Measurements from ENCODE around the gene ICAM1. TPM values are rescaled to one million over a fixed set of nuclear protein-coding genes. Genes with fewer than 3 reads are reported as not detected.
"Not testable (repeated sequence)": the region's sequence is repeated elsewhere in the genome, so short reads cannot be mapped to it uniquely, and the experiment has no call there.

The ICAM1 gene
- total RNA-seq, 1 experiment from 2014 or later = 23.8 TPM

DNA sequence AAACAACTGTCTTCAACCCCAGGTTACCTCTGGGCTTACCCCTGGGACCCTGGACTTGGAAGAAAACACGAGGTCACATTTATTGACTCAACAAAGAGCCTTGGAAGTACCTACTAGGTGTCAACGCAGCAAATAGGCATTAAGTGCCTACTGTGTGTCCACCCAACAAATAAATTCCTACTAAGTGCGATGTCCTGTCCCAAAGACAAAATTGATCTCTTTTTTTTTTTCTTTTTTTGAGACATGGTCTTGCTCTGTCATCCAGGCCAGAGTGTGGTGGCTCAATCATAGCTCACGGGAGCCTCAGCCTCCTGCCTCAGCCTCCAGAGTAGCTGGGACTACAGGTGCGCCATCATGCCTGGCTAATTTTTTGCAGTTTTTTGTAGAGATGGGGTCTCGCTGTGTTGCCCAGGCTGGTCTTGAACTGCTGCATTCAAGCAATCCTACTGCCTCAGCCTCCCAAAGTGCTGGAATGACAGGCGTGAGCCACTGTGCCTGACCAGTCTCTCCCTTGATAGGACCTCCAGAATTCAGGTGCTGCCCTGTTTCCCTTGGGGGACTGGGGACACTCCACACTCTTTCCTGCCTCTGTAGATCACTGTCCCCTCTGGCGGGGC is 39.2 kb upstream of the ICAM1 start:
- TF ChIP-seq, protein P1, sequence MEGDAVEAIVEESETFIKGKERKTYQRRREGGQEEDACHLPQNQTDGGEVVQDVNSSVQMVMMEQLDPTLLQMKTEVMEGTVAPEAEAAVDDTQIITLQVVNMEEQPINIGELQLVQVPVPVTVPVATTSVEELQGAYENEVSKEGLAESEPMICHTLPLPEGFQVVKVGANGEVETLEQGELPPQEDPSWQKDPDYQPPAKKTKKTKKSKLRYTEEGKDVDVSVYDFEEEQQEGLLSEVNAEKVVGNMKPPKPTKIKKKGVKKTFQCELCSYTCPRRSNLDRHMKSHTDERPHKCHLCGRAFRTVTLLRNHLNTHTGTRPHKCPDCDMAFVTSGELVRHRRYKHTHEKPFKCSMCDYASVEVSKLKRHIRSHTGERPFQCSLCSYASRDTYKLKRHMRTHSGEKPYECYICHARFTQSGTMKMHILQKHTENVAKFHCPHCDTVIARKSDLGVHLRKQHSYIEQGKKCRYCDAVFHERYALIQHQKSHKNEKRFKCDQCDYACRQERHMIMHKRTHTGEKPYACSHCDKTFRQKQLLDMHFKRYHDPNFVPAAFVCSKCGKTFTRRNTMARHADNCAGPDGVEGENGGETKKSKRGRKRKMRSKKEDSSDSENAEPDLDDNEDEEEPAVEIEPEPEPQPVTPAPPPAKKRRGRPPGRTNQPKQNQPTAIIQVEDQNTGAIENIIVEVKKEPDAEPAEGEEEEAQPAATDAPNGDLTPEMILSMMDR (conservative IDR thresholded peaks at IDR 0.05) = no peak
- no peak for TF ChIP-seq EZH2 (IDR thresholded peaks at IDR 0.05; ENCODE audit: low read depth)
- H3K27ac ChIP-seq = no peak overlapping the region
- ChIA-PET CTCF (interaction anchor here (0.7 kb wide), 1 partner anchor 18 kb away, joined by 4 read pairs; no protein-coding TSS in a partner anchor), POLR2A (ENCODE audit: unreplicated experiment) (interaction anchor here (0.6 kb wide), 1 partner anchor 40 kb away, joined by 3 read pairs; no protein-coding TSS in a partner anchor)
- H3K4me2 ChIP-seq = peak overlapping the region; percentile 84
- TSS peak; percentile 83 for BruUV-seq (replicated peaks)
- peak overlapping the region; percentile 71 for H3K4me3 ChIP-seq
- no peaks in the 10 kb centered on the region for H4K20me1 ChIP-seq (ENCODE audit: insufficient read depth)
- no peaks in the 10 kb centered on the region for H3K9me3 ChIP-seq (ENCODE audit: insufficient read depth, low read depth)
- DNase-seq = no peak
- peaks cover 16% of the 10 kb centered on the region for H3F3A ChIP-seq (ENCODE audit: insufficient read depth, low read depth)
- no peaks in the 10 kb centered on the region for H3K27me3 ChIP-seq (ENCODE audit: insufficient read depth, low read depth)
- intact Hi-C loops (cut with micrococcal nuclease; ENCODE audit: unreplicated experiment) = loop anchor here (5.0 kb wide), 1 partner anchor 39 kb away; the partner anchor contains the start of gene DNMT1
- H3K4me1 ChIP-seq (replicated peaks; ENCODE audit: insufficient read depth) = 0 out of 2 replicates have a peak, but pooled peaks cover 7% of the 10 kb centered on the region
- no peaks in the 10 kb centered on the region for H3K9me2 ChIP-seq (ENCODE audit: insufficient read depth)
- no peaks in the 10 kb centered on the region for H3K36me3 ChIP-seq (ENCODE audit: low read depth)
- H3K79me2 ChIP-seq (ENCODE audit: low read depth) = no peaks in the 10 kb centered on the region
- no peak overlapping the region for H2AFZ ChIP-seq

GRCh38 chr19:10233946-10234345 is 37.0 kb upstream of the ICAM1 start:
- ChIA-PET CTCF (no interaction called here), POLR2A (ENCODE audit: unreplicated experiment) (no interaction called here)
- TF ChIP-seq, protein P1 (conservative IDR thresholded peaks at IDR 0.05) = no peak
- TF ChIP-seq EZH2 (IDR thresholded peaks at IDR 0.05; ENCODE audit: low read depth) = no peak
- Histone ChIP-seq H4K20me1 (ENCODE audit: insufficient read depth) (no peaks in the 10 kb centered on the region), H3K9me3 (ENCODE audit: insufficient read depth, low read depth) (no peaks in the 10 kb centered on the region), H3K4me3 (no peak overlapping the region), H3K27ac (no peak overlapping the region), H3K9me2 (ENCODE audit: insufficient read depth) (no peaks in the 10 kb centered on the region), H3K4me1 (replicated peaks; ENCODE audit: insufficient read depth) (peaks cover 14% of the 10 kb centered on the region; the same call in 1 of the 2 replicates), H3F3A (ENCODE audit: insufficient read depth, low read depth) (peaks cover 11% of the 10 kb centered on the region), H3K79me2 (ENCODE audit: low read depth) (no peaks in the 10 kb centered on the region), H3K27me3 (ENCODE audit: insufficient read depth, low read depth) (no peaks in the 10 kb centered on the region), H2AFZ (no peak overlapping the region), H3K36me3 (ENCODE audit: low read depth) (no peaks in the 10 kb centered on the region), H3K4me2 (no peak overlapping the region)
- peak in 1 of 2 experiments; percentile 22 for DNase-seq
- no TSS peak for BruUV-seq (replicated peaks)
- intact Hi-C loops (cut with micrococcal nuclease; ENCODE audit: unreplicated experiment) = loop anchor here (5.0 kb wide), 1 partner anchor 42 kb away; the partner anchor contains the start of gene DNMT1

- no peak overlapping the region for H3K4me3 ChIP-seq
- ChIA-PET CTCF (no interaction called here), POLR2A (ENCODE audit: unreplicated experiment) (interaction anchor here (0.6 kb wide), 2 partner anchors 15 to 131 kb away, joined by 3 read pairs; no protein-coding TSS in a partner anchor)
- H3K4me2 ChIP-seq = no peak overlapping the region
- peaks cover 11% of the 10 kb centered on the region for H3F3A ChIP-seq (ENCODE audit: insufficient read depth, low read depth)
- no peak overlapping the region for H3K27ac ChIP-seq
- TF ChIP-seq, protein P1 (conservative IDR thresholded peaks at IDR 0.05) = no peak
- no peak for TF ChIP-seq EZH2 (IDR thresholded peaks at IDR 0.05; ENCODE audit: low read depth)
- intact Hi-C loops (cut with micrococcal nuclease; ENCODE audit: unreplicated experiment) = no loop called here
- peaks cover 11% of the 10 kb centered on the region; the same call in 1 of the 2 replicates for H3K4me1 ChIP-seq (replicated peaks; ENCODE audit: insufficient read depth)
- H3K79me2 ChIP-seq (ENCODE audit: low read depth) = no peaks in the 10 kb centered on the region
- H3K9me3 ChIP-seq (ENCODE audit: insufficient read depth, low read depth) = no peaks in the 10 kb centered on the region
- no peak overlapping the region for H2AFZ ChIP-seq
- no TSS peak for BruUV-seq (replicated peaks)
- H3K9me2 ChIP-seq (ENCODE audit: insufficient read depth) = no peaks in the 10 kb centered on the region
- H4K20me1 ChIP-seq (ENCODE audit: insufficient read depth) = no peaks in the 10 kb centered on the region
- no peaks in the 10 kb centered on the region for H3K36me3 ChIP-seq (ENCODE audit: low read depth)
- peak in 1 of 2 experiments; percentile 5 for DNase-seq
- H3K27me3 ChIP-seq (ENCODE audit: insufficient read depth, low read depth) = no peaks in the 10 kb centered on the region
These were observed 35.9 kb upstream of the ICAM1 start for GRCh38 chr19:10235003-10235402.

GRCh38 chr19:10235409-10235808 is 35.5 kb upstream of the ICAM1 start:
- H3K9me3 ChIP-seq (ENCODE audit: insufficient read depth, low read depth); H3K79me2 ChIP-seq (ENCODE audit: low read depth); intact Hi-C loops (cut with micrococcal nuclease; ENCODE audit: unreplicated experiment); H3K27me3 ChIP-seq (ENCODE audit: insufficient read depth, low read depth); H3K4me3 ChIP-seq; BruUV-seq (replicated peaks); DNase-seq; H3K27ac ChIP-seq; H2AFZ ChIP-seq; H3K4me1 ChIP-seq (replicated peaks; ENCODE audit: insufficient read depth); H3K4me2 ChIP-seq; H4K20me1 ChIP-seq (ENCODE audit: insufficient read depth); H3K9me2 ChIP-seq (ENCODE audit: insufficient read depth); H3K36me3 ChIP-seq (ENCODE audit: low read depth): not testable (repeated sequence)
- POLR2A ChIA-PET (ENCODE audit: unreplicated experiment) = interaction anchor here (0.6 kb wide), 1 partner anchor 15 kb away, joined by 3 read pairs; no protein-coding TSS in a partner anchor
- CTCF ChIA-PET = interaction anchor here (0.6 kb wide), 2 partner anchors 15 kb away, joined by 3 to 7 read pairs; no protein-coding TSS in a partner anchor
- peaks cover 15% of the 10 kb centered on the region for H3F3A ChIP-seq (ENCODE audit: insufficient read depth, low read depth)

Data from PC-9 (cell line).